ENCODE measurements around the gene KRTAP1-4. TPM values are rescaled to one million over a fixed set of nuclear protein-coding genes. Genes with fewer than 3 reads are reported as not detected.

KRTAP1-4 gene
- total RNA-seq, 1 experiment from 2014 or later: not detected

- H3K27ac ChIP-seq: no peak overlapping the region
- no TSS peak for BruUV-seq (replicated peaks)
These were observed 41.8 kb upstream of the KRTAP1-4 start for GRCh38 chr17:41071606-41072360.

GRCh38 chr17:41069031-41069430 is 39.0 kb upstream of the KRTAP1-4 start:
- Histone ChIP-seq H3K9me2 (ENCODE audit: insufficient read depth) (no peaks in the 10 kb centered on the region), H3F3A (ENCODE audit: insufficient read depth, low read depth) (peaks cover 5% of the 10 kb centered on the region; the same call in 1 of the 2 replicates), H3K36me3 (ENCODE audit: low read depth) (no peaks in the 10 kb centered on the region), H2AFZ (no peak overlapping the region), H3K79me2 (ENCODE audit: low read depth) (no peaks in the 10 kb centered on the region), H3K27ac (no peak overlapping the region), H3K4me1 (replicated peaks; ENCODE audit: insufficient read depth) (peaks cover 18% of the 10 kb centered on the region), H3K9me3 (ENCODE audit: insufficient read depth, low read depth) (no peaks in the 10 kb centered on the region), H3K27me3 (ENCODE audit: insufficient read depth, low read depth) (no peaks in the 10 kb centered on the region), H3K4me2 (no peak overlapping the region), H3K4me3 (no peak overlapping the region), H4K20me1 (ENCODE audit: insufficient read depth) (no peaks in the 10 kb centered on the region)
- no peak for DNase-seq
- ChIA-PET POLR2A (ENCODE audit: unreplicated experiment) (no interaction called here), CTCF (no interaction called here)
- intact Hi-C loops (cut with micrococcal nuclease; ENCODE audit: unreplicated experiment): loop anchor here (10.0 kb wide), 1 partner anchor 476 kb away; no protein-coding TSS in a partner anchor
- BruUV-seq (replicated peaks): no TSS peak
- no peak for TF ChIP-seq EZH2 (IDR thresholded peaks at IDR 0.05; ENCODE audit: low read depth)
- no peak for TF ChIP-seq CTCF (conservative IDR thresholded peaks at IDR 0.05)

More at GRCh38 chr17:41071606-41072360, 41.8 kb upstream of the KRTAP1-4 start:
- intact Hi-C loops (cut with micrococcal nuclease; ENCODE audit: unreplicated experiment): no loop called here
- POLR2A ChIA-PET (ENCODE audit: unreplicated experiment): interaction anchor here (0.7 kb wide), 1 partner anchor 23 kb away, joined by 3 read pairs; no protein-coding TSS in a partner anchor
- no peak overlapping the region for H3K4me2 ChIP-seq
- no peaks in the 10 kb centered on the region for H3K79me2 ChIP-seq (ENCODE audit: low read depth)
- peaks cover 3% of the 10 kb centered on the region; the same call in 1 of the 2 replicates for H3K9me3 ChIP-seq (ENCODE audit: insufficient read depth, low read depth)
- CTCF ChIA-PET: no interaction called here
- H3F3A ChIP-seq (ENCODE audit: insufficient read depth, low read depth): no peaks in the 10 kb centered on the region
- no peak overlapping the region for H2AFZ ChIP-seq
- H4K20me1 ChIP-seq (ENCODE audit: insufficient read depth): no peaks in the 10 kb centered on the region
- H3K4me1 ChIP-seq (replicated peaks; ENCODE audit: insufficient read depth): peaks cover 2% of the 10 kb centered on the region; the same call in 1 of the 2 replicates
- H3K4me3 ChIP-seq: no peak overlapping the region
- TF ChIP-seq EZH2 (IDR thresholded peaks at IDR 0.05; ENCODE audit: low read depth): no peak
- no peak for TF ChIP-seq CTCF (conservative IDR thresholded peaks at IDR 0.05)
- no peaks in the 10 kb centered on the region for H3K36me3 ChIP-seq (ENCODE audit: low read depth)
- DNase-seq: no peak
- no peaks in the 10 kb centered on the region for H3K27me3 ChIP-seq (ENCODE audit: insufficient read depth, low read depth)
- H3K9me2 ChIP-seq (ENCODE audit: insufficient read depth): no peaks in the 10 kb centered on the region

- peaks cover 21% of the 10 kb centered on the region for H3K4me1 ChIP-seq (replicated peaks; ENCODE audit: insufficient read depth)
- TF ChIP-seq CTCF (conservative IDR thresholded peaks at IDR 0.05): no peak
- no peak for TF ChIP-seq EZH2 (IDR thresholded peaks at IDR 0.05; ENCODE audit: low read depth)
- no peaks in the 10 kb centered on the region for H3K36me3 ChIP-seq (ENCODE audit: low read depth)
- H3K27me3 ChIP-seq (ENCODE audit: insufficient read depth, low read depth): no peaks in the 10 kb centered on the region
- no peak overlapping the region for H3K4me2 ChIP-seq
- POLR2A ChIA-PET (ENCODE audit: unreplicated experiment): no interaction called here
- no peaks in the 10 kb centered on the region for H3K9me2 ChIP-seq (ENCODE audit: insufficient read depth)
- no peak overlapping the region for H2AFZ ChIP-seq
- CTCF ChIA-PET: no interaction called here
- no peak for DNase-seq
- no peak overlapping the region for H3K27ac ChIP-seq
- no peaks in the 10 kb centered on the region for H3K79me2 ChIP-seq (ENCODE audit: low read depth)
- H3F3A ChIP-seq (ENCODE audit: insufficient read depth, low read depth): peaks cover 5% of the 10 kb centered on the region; the same call in 1 of the 2 replicates
- no TSS peak for BruUV-seq (replicated peaks)
- no peak overlapping the region for H3K4me3 ChIP-seq
- no peaks in the 10 kb centered on the region for H4K20me1 ChIP-seq (ENCODE audit: insufficient read depth)
- intact Hi-C loops (cut with micrococcal nuclease; ENCODE audit: unreplicated experiment): loop anchor here (10.0 kb wide), 1 partner anchor 478 kb away; no protein-coding TSS in a partner anchor
- H3K9me3 ChIP-seq (ENCODE audit: insufficient read depth, low read depth): no peaks in the 10 kb centered on the region
These were observed 37.3 kb upstream of the KRTAP1-4 start for GRCh38 chr17:41067281-41067680.
